B cell (primary cell): ENCODE data around the gene GADL1.

Experiments
- CTCF ChIP-seq: fragments of 200-600 bp; IDR thresholded peaks from one replicate; pipeline ENCODE4 v1.8.0; 2022; ENCODE audit warnings: antibody characterized with exemption, mild to moderate bottlenecking
- EZH2 ChIP-seq: IDR thresholded peaks from 2 replicates; pipeline ENCODE4 v1.6.1; 2012; ENCODE audit warnings: borderline replicate concordance, low read depth, mild to moderate bottlenecking, moderate library complexity, low read length; ENCODE audit not compliant: insufficient read depth, poor library complexity, severe bottlenecking

- TF ChIP-seq CTCF (no peak), EZH2 (no peak)
Measured at GRCh38 chr3:30686176-30686575, 208.3 kb downstream of the GADL1 start.
